Fibroblast of lung (primary cell): ENCODE data around the gene FAM13B. TPM values are rescaled to one million over a fixed set of nuclear protein-coding genes. Genes with fewer than 3 reads are reported as not detected.
"Not testable (repeated sequence)": the region's sequence is repeated elsewhere in the genome, so short reads cannot be mapped to it uniquely, and the experiment has no call there.

ENCODE experiments used
- DNase-seq, 2 donors: peaks; one replicate each; pipeline versions ENCODE4 v3.0.0 to v3.0.0-alpha.2; 2010; ENCODE audit warnings: low read depth in 2 of 2
- H2AFZ ChIP-seq: 2 replicates; pipeline ENCODE4 v1.5.1; 2012; ENCODE audit warnings: low read length, control low read depth, inconsistent platforms
- H3K27ac ChIP-seq: 2 replicates; pipeline ENCODE4 v1.5.1; 2011; ENCODE audit warnings: low read length, control low read depth; ENCODE audit not compliant: insufficient read depth
- H3K27me3 ChIP-seq: 2 replicates; pipeline ENCODE4 v1.5.1; 2011; ENCODE audit warnings: mild to moderate bottlenecking, low read length; ENCODE audit not compliant: control insufficient read depth, insufficient read depth
- H3K36me3 ChIP-seq: 2 replicates; pipeline ENCODE4 v1.5.1; 2011; ENCODE audit warnings: low read length; ENCODE audit not compliant: control insufficient read depth, insufficient read depth
- H3K4me1 ChIP-seq: 2 replicates; pipeline ENCODE4 v1.5.1; 2011; ENCODE audit warnings: low read length; ENCODE audit not compliant: control insufficient read depth, insufficient read depth; ENCODE audit errors: extremely low read depth
- H3K4me2 ChIP-seq: 2 replicates; pipeline ENCODE4 v1.5.1; 2011; ENCODE audit warnings: low read length, control low read depth; ENCODE audit not compliant: insufficient read depth; ENCODE audit errors: extremely low read depth
- H3K4me3 ChIP-seq, 4 experiments: fragments of 200-600 bp in 1 of 4; sonication (generic) in 1 of 4; replicated peaks in 1 of 4; 2 replicates each; pipeline ENCODE4 v1.5.1; 2011 to 2016; ENCODE audit warnings: low read length in 4 of 4, low read depth in 3 of 4, mild to moderate bottlenecking in 3 of 4, control low read depth in 2 of 4, inconsistent platforms in 1 of 4, mixed read lengths in 1 of 4; ENCODE audit not compliant: insufficient read depth in 1 of 4; ENCODE audit errors: control extremely low read depth in 1 of 4
- H3K79me2 ChIP-seq: 2 replicates; pipeline ENCODE4 v1.5.1; 2012; ENCODE audit warnings: mild to moderate bottlenecking, low read length, inconsistent platforms; ENCODE audit not compliant: control insufficient read depth, insufficient read depth
- H3K9ac ChIP-seq: 2 replicates; pipeline ENCODE4 v1.5.1; 2011; ENCODE audit warnings: mild to moderate bottlenecking, low read length, control low read depth; ENCODE audit not compliant: insufficient read depth
- H3K9me3 ChIP-seq: 2 replicates; pipeline ENCODE4 v1.5.1; 2012; ENCODE audit warnings: low read depth, low read length; ENCODE audit not compliant: control insufficient read depth, insufficient read depth
- H4K20me1 ChIP-seq: 2 replicates; pipeline ENCODE4 v1.5.1; 2011; ENCODE audit warnings: low read length; ENCODE audit not compliant: control insufficient read depth, insufficient read depth; ENCODE audit errors: extremely low read depth
- EZH2 ChIP-seq: IDR thresholded peaks from 2 replicates; pipeline ENCODE4 v1.5.1; 2012; ENCODE audit warnings: low read length, control low read depth, mild to moderate bottlenecking; ENCODE audit errors: missing control alignments
- polyA plus RNA-seq, 2 donors: library from polyadenylated mRNA; depleted of rRNA in 1 of 2; stranded (reverse) in 1 of 2; unstranded in 1 of 2; fragments of >200 nt; gene quantifications; 2 replicates each; pipeline ENCODE4 v1.2.1, GENCODE V29; 2011 to 2012; ENCODE audit warnings: missing spikeins in 1 of 2
- total RNA-seq: library from RNA; depleted of rRNA; stranded (reverse); fragments of >200 nt; gene quantifications from 2 replicates; pipeline ENCODE4 v1.2.1, GENCODE V29; 2014
- TF ChIP-seq, protein P1 (sequence below), 2 donors: IDR thresholded peaks in 1 of 2; conservative IDR thresholded peaks in 1 of 2; 1 replicate in 1 of 2; 2 replicates in 1 of 2; pipeline ENCODE4 v1.5.1; 2011 to 2012; ENCODE audit warnings: low read length in 2 of 2, control low read depth in 1 of 2, inconsistent platforms in 1 of 2, low read depth in 1 of 2, mild to moderate bottlenecking in 1 of 2

Gene FAM13B
- total and polyA plus RNA-seq, 2 donors (not counting 1 experiment from before 2014, with no cell fraction given), result 20.7 to 25.1 TPM

DNA sequence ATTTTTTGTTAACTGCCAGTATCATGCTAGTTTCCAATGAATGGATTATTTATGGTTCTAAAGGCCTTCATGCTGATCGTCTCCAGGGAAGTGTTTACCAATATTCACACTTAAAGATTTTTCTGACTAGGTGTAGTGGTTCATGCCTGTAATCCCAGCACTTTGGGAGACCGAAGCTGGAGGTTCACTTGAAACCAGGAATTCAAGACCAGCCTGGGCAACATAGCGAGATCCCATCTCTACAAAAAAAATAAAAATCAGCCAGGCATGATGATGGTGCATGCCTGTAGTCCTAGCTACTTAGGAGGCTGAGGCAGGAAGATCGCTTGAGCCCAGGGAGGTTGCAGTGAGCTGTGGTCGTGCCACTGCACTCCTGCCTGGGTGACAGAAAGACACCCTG, 43.5 kb downstream of the FAM13B start:
- Histone ChIP-seq H2AFZ (no peak overlapping the region), H3K9me3 (no peaks in the 10 kb centered on the region), H3K36me3 (no peaks in the 10 kb centered on the region), H3K9ac (no peak overlapping the region), H4K20me1 (no peaks in the 10 kb centered on the region), H3K27ac (no peak overlapping the region), H3K4me1 (no peaks in the 10 kb centered on the region), H3K79me2 (peaks cover 12% of the 10 kb centered on the region), H3K27me3 (no peaks in the 10 kb centered on the region), H3K4me2 (no peak overlapping the region), H3K4me3 (no peak overlapping the region)
- TF ChIP-seq, protein P1, sequence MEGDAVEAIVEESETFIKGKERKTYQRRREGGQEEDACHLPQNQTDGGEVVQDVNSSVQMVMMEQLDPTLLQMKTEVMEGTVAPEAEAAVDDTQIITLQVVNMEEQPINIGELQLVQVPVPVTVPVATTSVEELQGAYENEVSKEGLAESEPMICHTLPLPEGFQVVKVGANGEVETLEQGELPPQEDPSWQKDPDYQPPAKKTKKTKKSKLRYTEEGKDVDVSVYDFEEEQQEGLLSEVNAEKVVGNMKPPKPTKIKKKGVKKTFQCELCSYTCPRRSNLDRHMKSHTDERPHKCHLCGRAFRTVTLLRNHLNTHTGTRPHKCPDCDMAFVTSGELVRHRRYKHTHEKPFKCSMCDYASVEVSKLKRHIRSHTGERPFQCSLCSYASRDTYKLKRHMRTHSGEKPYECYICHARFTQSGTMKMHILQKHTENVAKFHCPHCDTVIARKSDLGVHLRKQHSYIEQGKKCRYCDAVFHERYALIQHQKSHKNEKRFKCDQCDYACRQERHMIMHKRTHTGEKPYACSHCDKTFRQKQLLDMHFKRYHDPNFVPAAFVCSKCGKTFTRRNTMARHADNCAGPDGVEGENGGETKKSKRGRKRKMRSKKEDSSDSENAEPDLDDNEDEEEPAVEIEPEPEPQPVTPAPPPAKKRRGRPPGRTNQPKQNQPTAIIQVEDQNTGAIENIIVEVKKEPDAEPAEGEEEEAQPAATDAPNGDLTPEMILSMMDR (conservative IDR thresholded peaks at IDR 0.05 in 1 of 2, IDR thresholded peaks at IDR 0.05 in 1 of 2; ENCODE audit: low read depth in 1 of 2, low read length in 2 of 2), result no peak
- no peak for TF ChIP-seq EZH2
- DNase-seq, result no peak

DNA sequence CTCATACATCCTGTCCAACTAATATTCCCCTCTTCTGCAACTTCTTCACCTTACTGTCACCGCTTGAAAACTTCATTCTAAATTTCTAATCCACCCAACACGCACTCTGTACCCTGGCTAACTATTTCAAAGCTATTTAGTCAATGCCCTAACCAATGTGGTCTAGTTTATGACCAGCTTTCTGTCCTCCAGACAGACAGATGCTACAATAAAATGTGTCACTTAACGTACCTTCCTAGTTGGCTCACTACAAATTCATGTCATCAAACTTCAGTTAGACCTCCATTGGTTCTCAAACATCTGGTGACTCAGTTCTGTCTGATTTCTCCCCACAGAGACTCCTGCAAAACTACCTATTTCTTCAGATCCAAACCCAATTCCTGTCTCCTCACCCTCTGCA, 57.7 kb downstream of the FAM13B start:
- H3K79me2 ChIP-seq, result no peaks in the 10 kb centered on the region
- H3K27ac ChIP-seq, result no peak overlapping the region
- no peak overlapping the region for H3K4me3 ChIP-seq
- H3K4me1 ChIP-seq, result no peaks in the 10 kb centered on the region
- H3K27me3 ChIP-seq, result no peaks in the 10 kb centered on the region
- no peak overlapping the region for H3K9ac ChIP-seq
- no peaks in the 10 kb centered on the region for H3K9me3 ChIP-seq
- H4K20me1 ChIP-seq, result no peaks in the 10 kb centered on the region
- H3K36me3 ChIP-seq, result no peaks in the 10 kb centered on the region
- DNase-seq, result no peak
- TF ChIP-seq EZH2, result no peak
- TF ChIP-seq, protein P1 (conservative IDR thresholded peaks at IDR 0.05 in 1 of 2, IDR thresholded peaks at IDR 0.05 in 1 of 2; ENCODE audit: low read depth in 1 of 2, low read length in 2 of 2), result no peak
- H2AFZ ChIP-seq, result no peak overlapping the region
- no peak overlapping the region for H3K4me2 ChIP-seq

DNA sequence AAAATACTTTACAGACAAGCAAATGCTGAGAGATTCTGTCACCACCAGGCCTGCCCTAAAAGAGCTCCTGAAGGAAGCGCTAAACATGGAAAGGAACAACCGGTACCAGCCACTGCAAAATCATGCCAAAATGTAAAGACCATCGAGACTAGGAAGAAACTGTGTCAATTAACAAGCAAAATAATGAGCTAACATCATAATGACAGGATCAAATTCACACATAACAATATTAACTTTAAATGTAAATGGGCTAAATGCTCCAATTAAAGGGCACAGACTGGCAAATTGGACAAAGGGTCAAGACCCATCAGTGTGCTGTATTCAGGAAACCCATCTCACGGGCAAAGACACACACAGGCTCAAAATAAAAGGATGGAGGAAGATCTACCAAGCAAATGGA, 62.5 kb downstream of the FAM13B start:
- H3K27me3 ChIP-seq, H3K79me2 ChIP-seq, H3K27ac ChIP-seq, H3K4me3 ChIP-seq, H3K4me2 ChIP-seq, H2AFZ ChIP-seq, H4K20me1 ChIP-seq, H3K36me3 ChIP-seq, H3K4me1 ChIP-seq, DNase-seq, H3K9me3 ChIP-seq, H3K9ac ChIP-seq: not testable (repeated sequence)

DNA sequence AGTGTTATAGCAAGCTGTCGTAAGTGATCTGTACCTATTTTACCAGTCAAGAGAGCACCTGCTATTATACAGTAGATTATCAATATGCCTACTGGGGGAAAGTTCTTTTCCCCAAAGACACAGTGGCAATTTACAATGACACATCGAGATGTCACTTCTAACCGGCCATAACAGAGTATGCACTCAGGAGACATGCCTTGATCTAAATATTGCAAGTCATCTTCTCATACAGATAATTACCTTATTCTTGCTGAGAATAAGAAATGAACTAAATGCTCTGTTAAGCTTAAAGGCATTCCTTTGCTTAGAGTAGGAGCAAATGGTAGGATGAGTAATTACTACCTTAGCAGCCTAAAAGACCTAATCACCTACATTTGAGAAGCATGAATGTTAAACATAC, 72.1 kb downstream of the FAM13B start:
- DNase-seq, result no peak
- Histone ChIP-seq H3K4me1 (no peaks in the 10 kb centered on the region), H4K20me1 (no peaks in the 10 kb centered on the region), H3K9ac (no peak overlapping the region), H2AFZ (no peak overlapping the region), H3K27me3 (no peaks in the 10 kb centered on the region), H3K27ac (no peak overlapping the region), H3K79me2 (no peaks in the 10 kb centered on the region), H3K4me3 (no peak overlapping the region), H3K4me2 (no peak overlapping the region), H3K36me3 (no peaks in the 10 kb centered on the region), H3K9me3 (no peaks in the 10 kb centered on the region)
- TF ChIP-seq, protein P1 (conservative IDR thresholded peaks at IDR 0.05 in 1 of 2, IDR thresholded peaks at IDR 0.05 in 1 of 2; ENCODE audit: low read depth in 1 of 2, low read length in 2 of 2), result no peak
- TF ChIP-seq EZH2, result no peak
